HG02759 (cell line): ENCODE results near the gene TRIB2.

Source experiments
- ATAC-seq: cut with Tn5 transposase; IDR thresholded peaks from one replicate; pipeline ENCODE4 v1.9.1; 2021; ENCODE audit warnings: mild to moderate bottlenecking, moderate library complexity; ENCODE audit not compliant: unreplicated experiment

TRIB2 gene

DNA sequence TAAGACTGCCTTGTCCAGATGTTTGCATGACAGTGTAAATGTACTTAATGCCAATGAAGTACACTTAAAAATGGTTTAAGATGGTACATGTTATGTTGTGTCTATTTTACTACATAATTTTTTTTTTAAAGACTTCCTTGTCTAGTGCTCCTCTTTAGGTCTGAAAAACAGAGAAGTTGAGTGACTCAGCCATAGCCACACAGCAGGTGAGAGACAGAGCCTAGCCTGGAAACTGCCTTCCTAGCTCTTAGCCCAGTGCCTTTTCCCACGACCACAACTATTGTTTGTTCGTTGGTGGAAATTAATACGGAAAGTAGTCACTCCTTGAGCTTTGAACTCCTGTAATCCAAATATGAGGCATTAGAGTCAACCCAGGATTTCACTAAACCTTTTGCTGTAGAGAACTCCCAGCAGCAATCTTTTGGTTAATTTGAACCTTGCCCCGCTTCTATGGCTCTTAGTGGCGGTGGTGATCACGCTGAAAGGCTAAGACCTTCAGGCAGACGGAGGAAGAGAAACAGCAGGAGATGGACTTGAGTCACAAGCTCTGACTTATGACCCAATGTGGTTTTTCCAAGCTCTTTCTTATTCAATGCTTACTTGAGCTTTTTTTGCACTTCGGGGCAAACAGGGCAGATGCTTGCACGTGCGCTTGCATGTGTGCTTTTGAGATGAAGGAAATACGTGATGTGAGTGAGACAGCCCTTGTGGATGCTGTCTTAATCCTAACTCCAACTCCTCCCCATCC lies 21.2 kb downstream of the TRIB2 start:
- ATAC-seq = no peak

DNA sequence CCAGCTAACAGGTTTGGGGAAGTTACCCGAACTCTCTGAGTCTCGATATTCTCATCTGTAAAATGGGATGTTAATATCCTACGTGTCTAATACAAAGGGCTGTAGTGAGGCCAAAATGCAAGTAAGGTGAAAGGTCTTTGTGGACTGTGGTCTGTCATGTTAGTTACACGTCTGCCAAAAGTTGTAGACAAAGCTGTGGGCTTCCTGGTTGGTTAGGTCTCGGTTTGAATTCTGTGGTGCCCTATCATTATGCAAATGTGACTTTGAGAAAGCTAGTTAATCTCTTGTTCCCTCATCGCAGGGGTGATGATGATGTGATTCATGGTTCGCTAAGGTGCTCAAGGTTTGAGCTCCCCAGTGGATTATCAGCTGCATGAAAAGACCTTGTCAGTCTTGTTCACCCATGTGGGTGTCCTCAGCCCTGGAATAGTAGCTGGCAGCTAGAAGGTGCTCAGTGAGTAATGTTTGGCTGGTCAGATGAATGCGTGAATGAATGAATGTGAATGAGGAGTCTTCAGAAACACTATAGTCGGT lies 23.1 kb downstream of the TRIB2 start:
- ATAC-seq = no peak

DNA sequence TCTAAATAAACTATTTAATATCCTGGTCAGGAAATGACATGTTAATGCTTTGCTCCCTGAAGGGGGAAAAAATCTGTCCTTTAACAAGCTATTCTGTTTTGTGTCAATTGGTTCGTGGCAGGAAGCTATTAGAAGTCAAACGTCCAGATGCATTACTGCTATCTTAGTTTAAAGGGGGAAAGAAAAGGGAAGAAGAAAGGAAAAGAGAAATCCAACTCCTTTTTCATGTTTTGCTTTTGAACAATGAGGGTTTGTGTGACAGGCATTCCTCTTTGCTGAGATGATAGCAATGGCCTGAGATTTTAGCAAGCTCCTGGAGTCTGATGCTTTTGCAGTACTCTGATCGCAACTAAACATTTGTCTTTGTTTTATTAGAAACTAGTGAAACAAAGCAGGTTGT lies 24.6 kb downstream of the TRIB2 start:
- ATAC-seq = no peak

DNA sequence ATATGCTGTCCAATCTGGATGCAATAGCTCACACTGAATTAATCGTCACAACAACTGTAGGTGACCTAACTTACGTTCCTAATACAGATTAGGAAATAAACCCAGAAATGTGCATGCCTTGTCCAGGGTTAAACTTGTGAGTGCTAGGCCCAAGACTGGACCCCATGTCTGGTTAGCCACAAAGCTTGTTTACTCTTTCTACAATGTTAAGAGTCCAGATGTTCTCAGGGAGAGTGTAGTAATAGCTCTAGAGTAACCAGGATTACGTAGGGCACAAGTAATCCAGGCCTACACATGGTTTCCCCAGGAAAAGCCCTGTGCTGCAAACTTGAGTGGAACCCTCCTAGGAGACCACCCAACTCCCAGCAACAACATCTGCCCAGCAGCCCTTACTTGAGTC lies 26.2 kb downstream of the TRIB2 start:
- no peak for ATAC-seq

DNA sequence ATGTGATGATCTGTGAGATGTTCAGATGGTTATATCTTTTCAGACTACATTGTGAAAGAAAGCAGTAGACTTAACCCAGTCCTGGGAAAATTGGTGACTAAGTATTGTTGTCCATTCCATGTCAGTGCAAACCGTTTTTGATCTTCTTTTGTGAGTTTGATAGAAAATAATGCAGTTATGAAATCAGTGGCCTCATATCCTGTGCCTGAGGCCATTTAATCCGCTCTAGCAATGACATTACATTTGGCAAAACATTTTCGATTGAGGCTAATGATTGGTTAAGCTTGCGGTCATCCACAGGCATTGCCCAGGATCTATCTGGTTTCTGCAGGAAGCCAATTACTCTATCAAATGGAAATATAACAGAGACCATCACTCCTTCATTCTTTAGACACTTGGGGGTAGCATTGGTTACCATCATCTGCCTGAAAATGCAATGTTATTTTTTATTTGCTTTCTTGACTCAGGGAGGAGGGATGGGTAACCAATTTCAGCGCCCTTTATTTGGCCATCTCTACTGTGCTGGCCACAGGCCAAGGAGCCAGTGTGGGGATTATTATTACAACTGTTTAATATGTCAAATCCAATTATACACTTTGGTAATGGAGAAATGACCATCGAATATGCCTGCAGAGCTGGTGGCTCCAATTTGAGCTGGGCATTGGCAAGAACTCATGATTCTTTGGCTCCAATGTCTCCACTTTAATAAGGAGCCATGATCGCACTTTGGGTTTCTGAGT lies 33.6 kb downstream of the TRIB2 start:
- no peak for ATAC-seq

DNA sequence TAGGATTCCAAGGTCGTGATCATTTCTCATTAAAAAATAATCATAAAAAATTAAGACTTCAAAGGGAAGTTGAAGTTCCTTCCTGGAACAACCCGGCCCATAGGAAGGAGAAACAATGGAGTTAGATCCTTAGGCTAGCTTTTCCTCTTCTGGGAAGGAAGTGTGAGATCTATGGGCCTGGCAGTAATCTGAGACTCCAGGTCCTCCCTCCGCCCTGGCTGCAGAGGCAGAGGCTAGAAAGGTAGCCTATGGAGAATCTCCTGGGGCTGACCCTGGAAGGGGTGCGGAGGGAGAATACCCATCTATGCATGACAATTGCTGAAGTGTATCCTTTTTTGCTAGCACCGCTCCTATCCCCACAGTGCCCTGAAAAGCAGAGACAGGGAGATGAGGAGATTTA lies 37.9 kb downstream of the TRIB2 start:
- ATAC-seq = no peak

DNA sequence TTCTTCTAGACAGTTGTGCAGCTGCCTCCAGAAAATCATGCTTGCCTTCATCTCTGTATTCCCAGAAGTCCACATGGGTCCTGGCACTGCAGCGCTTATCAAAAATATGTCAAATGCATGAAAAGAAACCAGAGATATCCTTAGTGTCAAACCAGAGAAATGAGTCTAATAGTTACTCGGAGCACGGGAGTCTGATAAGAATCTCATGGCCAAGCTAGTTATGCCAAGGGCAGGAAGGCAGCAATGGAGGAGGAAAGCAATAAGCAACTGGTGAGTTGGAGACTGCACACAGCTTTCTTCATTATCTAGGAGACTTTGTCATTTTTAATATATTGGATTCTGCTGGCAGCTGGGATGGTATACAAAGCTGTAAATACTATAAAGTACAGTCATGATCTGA lies 38.6 kb downstream of the TRIB2 start:
- ATAC-seq = no peak

DNA sequence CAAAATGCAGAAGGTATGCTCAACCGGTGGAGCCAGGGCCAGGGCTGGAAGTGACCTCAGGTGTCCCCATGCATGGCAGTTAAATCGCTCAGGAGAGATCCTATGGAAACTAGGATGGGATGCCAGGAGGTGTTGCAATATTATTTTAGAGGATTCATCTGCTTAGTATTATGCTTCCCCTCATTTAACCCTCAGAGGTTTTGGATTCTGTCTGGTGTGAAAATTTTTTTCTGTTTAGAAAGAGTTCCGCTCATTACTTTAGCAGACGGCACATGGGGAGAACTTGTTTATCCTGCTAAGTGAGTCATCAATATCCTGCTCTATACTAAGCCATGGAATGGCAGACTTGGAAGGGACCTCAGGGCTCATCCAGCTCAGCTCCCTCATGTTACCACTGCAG lies 42.5 kb downstream of the TRIB2 start:
- no peak for ATAC-seq

DNA sequence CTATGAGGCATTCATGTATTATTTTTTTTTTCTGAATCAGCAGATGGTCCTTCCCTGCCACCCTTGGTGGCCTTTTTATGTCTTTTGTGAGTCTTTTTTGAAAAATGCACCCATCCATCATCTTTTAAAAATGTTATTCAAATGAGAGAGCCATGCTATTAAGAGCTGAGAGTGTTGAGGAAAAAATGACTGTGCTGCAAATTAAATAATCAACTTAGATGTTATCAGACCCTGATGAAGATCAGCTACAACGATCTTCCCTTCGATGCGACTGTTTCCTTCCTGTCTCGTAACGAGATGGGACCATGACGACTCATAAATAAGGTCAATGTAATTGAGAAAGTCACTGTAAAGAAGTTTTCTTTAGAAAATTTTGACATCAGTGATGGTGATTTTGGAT lies 44.4 kb downstream of the TRIB2 start:
- no peak for ATAC-seq

DNA sequence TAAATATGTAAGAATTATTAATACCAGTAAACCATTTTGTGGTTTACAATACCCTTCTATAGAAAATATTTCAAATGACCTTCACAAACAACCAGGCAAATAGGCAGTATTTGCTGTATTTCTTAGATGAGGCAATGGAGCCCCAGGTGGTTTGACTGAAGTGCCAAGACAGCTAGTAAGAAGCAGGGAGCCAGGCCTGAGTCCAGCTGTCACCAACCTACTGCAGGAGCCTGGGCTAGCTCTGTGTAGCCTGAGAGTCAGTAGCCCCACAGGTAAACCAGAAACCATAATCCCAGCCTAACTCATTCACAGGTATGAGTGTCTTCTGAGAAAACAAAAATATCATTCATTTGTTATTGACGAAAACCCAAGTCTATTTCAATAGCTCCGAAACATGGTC lies 45.6 kb downstream of the TRIB2 start:
- no peak for ATAC-seq

DNA sequence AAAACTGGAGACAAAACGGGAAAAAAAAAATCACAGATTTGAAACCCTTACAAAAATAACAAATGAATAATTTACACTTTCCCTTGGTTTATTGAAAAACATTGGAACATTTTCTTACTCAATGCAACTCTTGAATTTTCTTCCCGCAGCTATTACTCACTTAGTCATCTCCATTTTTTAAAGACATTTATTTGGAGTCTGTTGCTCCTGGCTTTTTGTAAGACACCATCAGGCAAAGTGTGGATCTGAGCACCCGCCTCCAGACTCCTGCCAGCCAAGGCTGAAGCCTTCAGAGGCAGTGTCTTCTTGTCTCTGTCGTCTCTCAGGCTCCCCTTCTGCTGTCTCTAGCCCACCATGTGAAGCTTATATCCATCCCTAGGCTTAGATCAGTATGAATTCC lies 46.2 kb downstream of the TRIB2 start:
- ATAC-seq = no peak

DNA sequence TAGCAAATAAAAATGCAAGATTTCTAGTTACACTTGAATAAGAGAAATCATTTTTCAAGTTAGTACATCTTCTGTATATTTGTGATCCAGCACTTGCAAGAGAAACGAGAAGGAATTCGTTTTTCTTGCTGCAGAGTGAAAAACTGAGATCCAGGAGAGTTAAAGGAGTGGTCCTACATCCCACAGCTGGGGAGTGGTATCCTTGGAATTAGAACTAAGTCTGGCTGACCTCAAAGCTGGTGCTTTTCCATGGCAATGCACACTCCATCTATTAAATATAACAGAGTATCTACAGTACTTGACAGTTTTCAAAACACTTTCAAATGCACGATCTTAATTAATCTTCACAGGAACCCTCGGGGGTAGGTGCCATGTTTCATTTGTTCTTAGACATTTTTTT lies 46.8 kb downstream of the TRIB2 start:
- no peak for ATAC-seq

DNA sequence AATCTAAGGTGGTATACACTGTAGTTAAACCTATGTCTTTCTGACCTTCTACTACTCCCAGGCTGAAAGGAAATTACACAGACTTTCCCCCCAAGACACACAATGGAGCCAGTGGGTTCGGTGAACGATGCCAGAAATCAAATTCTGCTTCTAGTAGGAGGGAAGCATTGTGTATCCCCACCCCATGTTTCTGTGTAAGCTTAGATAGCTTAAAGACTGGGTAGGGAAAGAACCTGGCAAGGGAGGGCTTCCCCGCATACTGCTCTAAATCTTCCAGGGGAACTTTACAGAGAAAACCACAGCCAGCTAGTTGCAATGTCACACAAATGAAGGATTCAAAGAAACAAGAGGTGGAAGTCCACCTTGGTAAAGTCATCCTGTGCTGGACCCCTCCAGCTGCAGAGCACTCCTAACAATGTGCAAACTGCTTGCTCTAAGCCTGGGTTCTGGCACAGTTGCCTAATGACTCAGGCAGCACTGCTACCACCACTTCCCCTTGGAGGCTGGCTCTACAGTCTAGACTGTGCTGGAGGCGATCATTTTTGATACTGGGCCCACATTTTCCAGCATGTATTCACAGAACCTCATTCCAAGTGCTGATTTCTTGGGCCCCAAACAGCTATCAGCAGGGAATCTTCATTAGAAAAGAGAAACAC lies 47.5 kb downstream of the TRIB2 start:
- no peak for ATAC-seq

DNA sequence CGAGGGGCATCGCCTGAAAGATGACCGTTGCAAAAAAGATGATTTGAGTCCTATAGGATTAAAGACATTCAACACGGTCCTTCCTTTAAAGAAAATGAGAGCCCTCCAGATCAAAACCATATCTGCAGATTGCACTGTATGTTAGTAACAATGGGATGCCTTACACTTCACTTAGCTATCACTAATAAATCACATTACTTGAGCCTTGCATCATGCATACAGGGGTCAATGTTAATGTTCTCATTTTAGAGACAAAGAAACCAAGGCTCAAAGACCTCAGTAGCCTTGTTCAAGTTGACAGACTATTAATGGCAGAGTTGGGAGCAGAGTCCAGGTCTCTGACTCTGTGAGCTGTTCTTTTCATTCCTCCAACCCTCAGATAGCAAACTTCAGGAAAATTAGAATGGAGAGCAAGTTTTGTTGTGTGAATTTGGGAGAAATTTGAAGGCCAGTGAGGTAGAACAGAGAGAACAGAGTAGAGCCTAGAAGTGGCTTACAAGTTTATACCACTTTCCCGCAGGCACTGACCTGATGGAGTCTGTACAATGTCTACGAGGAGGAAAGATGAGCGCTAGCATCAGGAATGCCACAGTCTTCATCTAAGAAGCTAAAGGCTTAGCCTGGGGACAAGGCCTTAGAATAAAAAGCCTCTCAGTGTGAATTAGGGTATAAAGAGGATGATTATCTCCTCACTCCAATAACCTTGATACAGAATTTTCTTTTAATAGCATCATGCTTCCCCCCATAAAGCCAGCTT lies 48.3 kb downstream of the TRIB2 start:
- ATAC-seq = no peak

DNA sequence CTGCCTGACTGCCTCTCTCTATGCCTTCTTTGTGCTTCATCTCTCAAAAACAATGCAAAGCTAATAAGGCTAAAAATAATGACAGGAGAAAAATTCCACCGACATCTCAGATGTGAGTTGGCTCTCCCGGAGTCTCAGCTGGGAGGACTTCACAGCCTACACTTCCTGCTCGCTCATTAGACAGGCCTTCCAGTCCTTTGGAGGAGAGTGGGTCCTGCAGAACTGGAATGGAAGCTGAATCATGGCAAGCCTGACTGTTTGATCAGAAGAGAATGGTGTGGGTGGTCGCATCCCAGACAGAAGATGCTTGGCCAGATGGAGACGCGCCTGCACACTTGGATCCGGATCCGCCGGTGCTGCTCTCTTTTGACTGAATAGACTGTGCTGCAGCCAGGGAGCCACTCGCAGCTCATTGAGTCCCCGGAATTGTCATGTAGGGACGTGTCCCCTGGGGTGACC lies 49.7 kb downstream of the TRIB2 start:
- no peak for ATAC-seq

DNA sequence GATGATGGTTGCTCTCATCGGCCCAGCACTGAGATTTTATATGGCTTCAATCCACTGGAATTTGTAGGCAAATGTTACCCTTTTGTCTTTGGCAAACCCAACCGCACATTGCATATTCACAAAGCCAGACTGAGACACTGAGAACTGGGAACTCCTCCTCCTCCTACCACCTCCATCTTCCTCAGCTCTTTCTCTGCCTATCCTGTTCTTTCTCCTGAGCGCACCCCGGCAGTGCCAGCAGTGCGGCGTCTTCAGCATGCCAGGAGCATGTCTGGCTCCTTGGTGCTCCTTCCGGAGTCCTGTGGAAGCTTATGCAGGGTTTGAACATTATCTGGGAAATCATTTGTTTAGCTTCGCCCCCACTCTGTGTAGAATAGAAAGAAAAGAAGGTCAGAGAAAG lies 50.8 kb downstream of the TRIB2 start:
- no peak for ATAC-seq

DNA sequence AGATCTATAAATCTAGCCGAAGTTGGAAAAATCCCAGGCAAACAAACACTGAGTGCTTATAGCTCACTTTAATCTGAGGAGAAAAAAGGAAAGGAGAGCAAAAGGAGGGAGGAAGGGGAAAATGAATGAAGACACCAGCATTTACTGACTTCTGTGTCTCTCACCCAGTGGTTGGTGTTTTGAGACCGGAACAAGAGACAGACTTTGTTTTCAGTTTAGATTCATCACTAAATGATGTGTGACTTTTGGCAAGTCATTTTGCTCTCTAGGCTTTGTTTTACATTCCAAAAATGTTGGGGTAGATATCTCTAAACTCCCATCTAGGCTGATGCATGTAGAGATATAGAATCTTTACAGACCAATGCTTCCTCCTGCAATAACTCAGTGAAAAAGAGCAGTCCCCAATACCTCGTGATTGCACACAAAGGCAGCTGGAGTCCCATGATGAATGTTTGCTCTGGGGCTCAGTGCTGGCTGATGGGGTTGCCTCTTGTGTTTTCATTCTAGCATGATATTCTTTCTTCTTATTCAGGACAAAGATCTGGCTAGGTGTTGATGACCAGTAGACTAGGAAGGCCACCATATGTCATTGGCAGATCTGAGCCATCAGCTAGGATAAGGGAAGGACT lies 51.4 kb downstream of the TRIB2 start:
- no peak for ATAC-seq

DNA sequence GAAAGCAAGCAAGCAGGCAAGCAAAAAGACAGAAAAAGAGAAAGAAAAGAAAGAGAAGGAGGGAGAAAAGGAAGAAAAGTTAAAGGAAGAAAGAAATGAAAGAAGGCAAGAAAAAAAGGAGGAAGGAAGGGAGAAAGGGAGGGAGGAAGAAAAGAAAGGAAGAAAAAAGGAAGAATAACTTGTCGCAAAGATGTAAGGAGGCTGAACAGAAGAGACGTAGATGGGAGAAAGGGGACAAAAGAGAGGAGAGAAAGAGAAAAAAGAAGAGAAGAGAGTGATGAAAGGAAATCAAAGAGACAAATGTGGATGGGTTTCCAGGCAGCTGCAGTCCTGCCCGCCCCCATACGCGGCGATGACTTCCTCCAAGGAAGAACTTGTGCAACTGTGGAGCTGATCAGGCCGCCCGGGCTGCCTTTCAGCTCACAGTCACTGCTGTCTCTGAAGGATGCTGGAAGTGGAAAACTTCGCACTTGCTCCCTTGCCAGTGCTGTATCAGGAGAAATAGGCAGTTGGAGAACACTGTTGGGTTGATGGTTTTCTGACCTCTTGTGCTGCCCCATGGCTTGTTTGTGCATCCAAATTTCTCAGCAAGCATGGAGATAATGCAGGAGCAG lies 52.9 kb downstream of the TRIB2 start:
- no peak for ATAC-seq

DNA sequence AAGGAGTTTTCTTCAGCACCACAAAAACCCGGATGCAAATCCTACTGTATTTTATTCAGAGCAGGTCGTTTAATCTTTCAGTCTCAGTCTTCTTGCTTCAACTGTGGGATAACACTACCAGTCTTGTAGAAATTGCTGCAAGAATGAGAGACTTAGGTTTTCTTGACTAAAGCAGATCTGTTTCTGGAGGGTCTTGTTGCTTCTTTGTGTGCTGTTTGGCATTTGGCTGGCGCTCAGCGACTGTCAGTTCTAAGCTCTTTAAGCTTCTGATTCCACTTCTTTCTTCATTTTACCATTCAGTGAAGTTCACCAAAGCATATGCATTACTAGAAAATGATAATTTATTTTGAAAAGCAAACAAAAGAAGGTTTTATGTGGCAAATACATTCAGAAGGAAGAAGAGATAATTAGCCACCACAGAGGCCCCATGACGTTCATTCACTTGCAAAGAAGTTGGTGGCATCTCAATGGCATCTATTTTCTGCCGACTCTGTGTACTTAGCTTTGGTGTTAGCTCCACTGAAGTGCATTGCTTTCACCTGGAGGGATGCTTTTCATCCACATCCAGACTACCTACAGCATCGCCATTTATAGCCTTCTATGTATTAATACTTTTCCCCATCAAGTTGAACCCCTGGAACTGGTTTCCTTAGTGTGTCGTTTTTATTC lies 53.7 kb downstream of the TRIB2 start:
- no peak for ATAC-seq

DNA sequence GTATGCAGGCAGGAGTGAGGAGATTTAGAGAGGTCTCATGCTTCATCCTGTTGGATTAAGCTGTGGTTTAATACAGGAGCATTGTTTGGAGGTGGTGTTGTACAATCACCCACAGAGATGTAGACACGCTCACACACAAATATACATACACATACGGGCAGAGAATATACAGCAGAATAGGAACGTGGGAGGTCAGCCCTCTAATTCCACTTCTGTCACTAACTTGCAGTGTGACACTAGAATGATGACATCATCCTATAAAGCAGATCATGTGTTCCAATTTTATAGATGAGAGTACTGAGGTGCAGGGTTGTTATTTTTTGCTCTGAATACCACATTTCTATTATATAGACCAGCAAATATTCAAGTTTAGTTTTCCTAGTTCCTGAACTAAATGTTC lies 54.4 kb downstream of the TRIB2 start:
- ATAC-seq = no peak
